Peyer's patch (tissue), 4 donors: ENCODE measurements around the gene PDGFB. TPM values are rescaled to one million over a fixed set of nuclear protein-coding genes. Genes with fewer than 3 reads are reported as not detected.
A peak's percentile ranks its signal among the peaks of the same experiment; 100 is the strongest.

Source experiments
- DNase-seq, 3 donors: peaks; one replicate each; pipeline ENCODE4 v3.0.0-alpha.2; 2017 to 2019
- H3K27ac ChIP-seq, 4 donors: fragments of 200-600 bp; sonication (generic); one replicate each; pipeline ENCODE4 v1.5.1; 2016 to 2019
- H3K27me3 ChIP-seq, 2 donors: fragments of 200-600 bp; sonication (generic); one replicate each; pipeline ENCODE4 v1.5.1; 2019
- H3K36me3 ChIP-seq, 3 donors: fragments of 200-600 bp; sonication (generic); one replicate each; pipeline ENCODE4 v1.5.1; 2016 to 2019
- H3K4me1 ChIP-seq, 4 donors: fragments of 200-600 bp; sonication (generic); one replicate each; pipeline ENCODE4 v1.5.1; 2016 to 2019
- H3K4me3 ChIP-seq, 4 donors: fragments of 200-600 bp; sonication (generic); 1 replicate in 3 of 4; 2 replicates in 1 of 4; pipeline ENCODE4 v1.5.1; 2016 to 2019; ENCODE audit warnings: mild to moderate bottlenecking in 1 of 4
- H3K9me3 ChIP-seq, 4 donors: fragments of 200-600 bp; sonication (generic); one replicate each; pipeline ENCODE4 v1.5.1; 2016 to 2019; ENCODE audit warnings: mild to moderate bottlenecking in 1 of 4
- CTCF ChIP-seq, 6 experiments: fragments of 450-650 bp in 4 of 6; fragments of 200-600 bp in 2 of 6; sonication (generic) in 1 of 6; IDR thresholded peaks; one replicate each; pipeline ENCODE4 v1.5.1; 2017 to 2019; ENCODE audit warnings: antibody characterized with exemption in 6 of 6, mild to moderate bottlenecking in 3 of 6, moderate library complexity in 1 of 6
- POLR2A ChIP-seq, 2 donors: fragments of 450-650 bp; IDR thresholded peaks; one replicate each; pipeline ENCODE4 v1.5.1; 2017; ENCODE audit warnings: antibody characterized with exemption in 2 of 2, mild to moderate bottlenecking in 2 of 2, moderate library complexity in 2 of 2
- total RNA-seq, 4 donors: library from RNA; depleted of rRNA; stranded (reverse); fragments of >200 nt; gene quantifications; one replicate each; pipeline ENCODE4 v1.1.0, GENCODE V29; 2016

Gene PDGFB
- total RNA-seq, 4 donors from 2014 or later, result 1.8 to 10.7 (median 3.8) TPM

DNA sequence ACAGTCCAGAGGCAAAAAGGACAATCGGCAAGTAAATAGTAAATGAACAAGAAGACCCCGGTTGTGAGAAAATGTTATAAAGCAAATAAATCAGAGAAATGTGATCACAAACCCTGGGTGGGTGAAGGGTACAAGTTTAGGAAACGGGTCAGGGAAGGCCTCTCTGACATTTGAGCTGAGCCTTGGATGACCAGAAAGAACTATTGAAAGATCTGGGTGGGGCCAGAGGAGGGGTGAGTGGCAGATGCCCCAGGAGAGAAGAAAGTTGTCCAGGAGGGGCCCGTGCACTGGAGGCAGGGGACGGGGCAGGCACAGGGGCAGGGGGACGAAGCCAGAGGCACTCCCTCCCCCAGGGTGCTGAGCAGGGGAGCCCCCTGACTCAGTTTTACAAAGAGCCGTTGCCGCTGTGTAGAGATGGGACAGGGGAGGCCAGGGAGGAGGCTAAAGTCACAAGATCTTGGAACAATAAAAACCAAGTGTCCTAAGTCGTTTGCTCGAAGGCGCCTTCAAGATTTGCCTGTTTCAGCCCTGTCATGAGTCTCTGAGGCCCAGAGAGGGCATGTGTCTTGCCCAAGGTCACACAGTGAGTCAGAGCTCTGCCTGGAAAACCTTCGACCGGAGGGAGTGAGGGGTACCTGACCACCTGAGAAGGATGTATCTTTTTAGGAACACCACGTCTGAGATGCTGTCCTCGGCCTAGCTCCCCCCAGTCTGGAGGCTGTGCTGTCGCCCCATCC, 10.8 kb upstream of the PDGFB start:
- Histone ChIP-seq H3K27ac (no peak overlapping the region), H3K36me3 (no peaks in the 10 kb centered on the region), H3K4me3 (no peak overlapping the region)

GRCh38 chr22:39254789-39255298, 10.1 kb upstream of the PDGFB start:
- no peaks in the 10 kb centered on the region for H3K9me3 ChIP-seq
- no peak for DNase-seq
- no peaks in the 10 kb centered on the region for H3K36me3 ChIP-seq
- no peak overlapping the region for H3K4me3 ChIP-seq
- H3K27me3 ChIP-seq, result peaks cover 0 to 3% of the 10 kb centered on the region in 2 donors
- H3K4me1 ChIP-seq, result peaks cover 0 to 22% (median 6%) of the 10 kb centered on the region in 4 donors
- H3K27ac ChIP-seq, result peak overlapping the region in 2 of 4 donors; percentile 10 to 39
- TF ChIP-seq CTCF (IDR thresholded peaks at IDR 0.05) (no peak), POLR2A (IDR thresholded peaks at IDR 0.05) (no peak)

More for the DNA sequence above, 10.8 kb upstream of the PDGFB start:
- no peak for TF ChIP-seq POLR2A (IDR thresholded peaks at IDR 0.05)
- no peak for TF ChIP-seq CTCF (IDR thresholded peaks at IDR 0.05)
- Histone ChIP-seq H3K9me3 (no peaks in the 10 kb centered on the region), H3K27me3 (peaks cover 0 to 3% of the 10 kb centered on the region in 2 donors), H3K4me1 (peaks cover 0 to 22% (median 6%) of the 10 kb centered on the region in 4 donors)
- no peak for DNase-seq

DNA sequence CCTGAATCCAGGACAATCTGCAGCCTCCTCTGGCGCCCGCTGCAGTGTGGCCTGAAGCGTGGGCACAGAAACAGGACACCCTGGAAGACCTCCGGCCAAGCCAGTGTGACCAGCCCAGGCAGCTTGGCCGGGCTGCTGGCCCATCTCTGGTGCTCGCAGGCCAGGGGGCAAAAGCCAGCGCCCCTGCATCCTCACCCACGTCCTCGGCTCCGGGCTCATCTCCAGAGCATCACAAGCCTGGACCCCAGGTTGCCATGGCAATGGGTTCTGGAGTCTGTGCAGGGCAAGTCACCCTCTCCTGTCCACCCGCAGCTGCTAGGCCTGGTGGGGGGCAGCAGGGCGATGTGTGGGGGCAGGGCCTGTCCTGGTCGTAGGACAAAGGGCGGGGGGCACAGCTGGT, 9.3 kb upstream of the PDGFB start:
- peaks cover 0 to 22% (median 6%) of the 10 kb centered on the region in 4 donors for H3K4me1 ChIP-seq
- peaks cover 0 to 3% of the 10 kb centered on the region in 2 donors for H3K27me3 ChIP-seq
- no peaks in the 10 kb centered on the region for H3K36me3 ChIP-seq
- H3K4me3 ChIP-seq, result no peak overlapping the region
- DNase-seq, result no peak
- H3K27ac ChIP-seq, result no peak overlapping the region
- TF ChIP-seq POLR2A (IDR thresholded peaks at IDR 0.05) (no peak), CTCF (IDR thresholded peaks at IDR 0.05) (no peak)
- no peaks in the 10 kb centered on the region for H3K9me3 ChIP-seq

DNA sequence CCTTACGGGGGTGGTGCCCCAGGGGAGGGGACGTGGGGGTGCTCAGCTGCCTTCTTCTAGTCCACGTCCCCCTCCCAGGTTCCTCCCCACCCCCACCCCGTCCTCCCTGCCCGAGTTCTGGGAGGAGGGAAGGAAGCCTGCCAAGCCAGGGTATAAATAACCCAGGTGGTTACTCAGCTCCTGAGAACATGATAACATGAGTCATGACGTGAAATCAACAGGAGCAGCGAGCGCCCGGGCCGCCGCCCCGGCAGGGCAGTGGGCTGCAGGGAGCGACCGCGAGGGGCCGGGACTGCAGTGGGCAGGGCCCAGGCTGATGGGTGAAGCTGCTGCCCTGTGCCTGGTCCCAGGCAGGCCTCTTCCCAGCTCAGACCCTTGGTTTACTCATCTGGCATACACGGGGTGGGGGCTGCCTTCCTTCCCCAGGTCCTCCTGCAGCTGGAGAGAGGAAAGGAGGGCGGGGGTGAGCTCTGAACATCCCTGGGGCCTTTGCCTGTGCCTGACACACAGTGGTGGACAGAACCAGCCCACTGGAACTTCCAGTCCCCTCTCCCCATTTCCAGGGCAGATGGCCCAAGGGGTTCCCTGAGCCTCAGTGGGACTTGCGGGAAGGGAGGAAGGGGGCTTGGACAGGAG, 8.8 kb upstream of the PDGFB start:
- TF ChIP-seq CTCF (IDR thresholded peaks at IDR 0.05), result no peak
- no peak for TF ChIP-seq POLR2A (IDR thresholded peaks at IDR 0.05)
- Histone ChIP-seq H3K4me1 (peaks cover 0 to 22% (median 6%) of the 10 kb centered on the region in 4 donors), H3K27me3 (peaks cover 0 to 3% of the 10 kb centered on the region in 2 donors), H3K27ac (peak overlapping the region in 1 of 4 donors; percentile 38), H3K4me3 (no peak overlapping the region), H3K36me3 (no peaks in the 10 kb centered on the region), H3K9me3 (no peaks in the 10 kb centered on the region)
- DNase-seq, result peak in 1 of 3 donors; percentile 68

DNA sequence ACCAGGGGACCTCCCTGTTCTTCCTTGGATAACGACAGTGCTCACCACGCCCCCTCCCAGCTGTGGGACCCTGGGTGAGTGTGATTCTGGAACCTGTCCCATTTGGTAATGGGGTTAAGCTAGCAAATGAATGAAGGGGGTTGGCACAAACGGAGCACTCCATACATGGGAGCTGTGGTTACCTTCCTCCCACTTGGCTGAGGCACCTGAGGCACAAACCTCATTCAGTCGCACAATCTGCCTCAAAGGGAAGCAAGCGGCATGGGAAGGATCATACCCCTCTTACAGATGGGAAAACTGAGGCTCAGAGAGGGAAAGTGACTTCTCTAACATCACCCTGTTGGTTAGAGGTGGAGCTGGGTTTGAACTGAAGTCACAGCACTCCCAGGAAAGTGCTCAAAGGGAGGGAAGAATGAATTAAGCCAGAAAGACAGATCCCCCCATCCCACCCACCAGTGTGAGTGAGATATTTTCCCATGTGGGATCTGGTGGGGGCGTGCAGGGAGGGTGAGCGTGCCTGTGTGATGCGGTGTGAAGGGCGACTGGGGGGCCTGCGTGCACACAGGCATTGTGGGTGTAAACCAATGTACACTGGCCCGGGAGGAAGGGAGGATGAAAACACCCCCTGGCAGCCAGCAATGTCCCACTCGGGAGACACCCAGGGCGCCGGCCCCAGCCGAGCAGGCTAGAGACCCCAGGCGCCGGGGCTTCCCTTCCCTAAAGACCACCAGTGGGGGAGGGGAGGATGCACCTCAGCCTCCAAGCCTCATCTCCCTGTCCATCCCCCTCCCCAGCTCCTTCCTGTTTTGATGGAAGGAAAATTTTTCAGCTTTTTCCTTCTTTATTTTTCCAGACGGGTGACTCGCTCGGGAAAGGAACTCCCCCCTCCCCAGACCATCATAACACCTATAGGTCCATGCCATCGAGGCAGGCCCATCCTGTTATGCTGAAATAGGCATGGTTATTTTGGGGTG, 8.0 kb upstream of the PDGFB start:
- no peak for TF ChIP-seq POLR2A (IDR thresholded peaks at IDR 0.05)
- no peak for TF ChIP-seq CTCF (IDR thresholded peaks at IDR 0.05)
- peak overlapping the region in 1 of 4 donors; percentile 38 for H3K27ac ChIP-seq
- peaks cover 0 to 3% of the 10 kb centered on the region in 2 donors for H3K27me3 ChIP-seq
- no peak overlapping the region for H3K4me3 ChIP-seq
- H3K4me1 ChIP-seq, result peaks cover 0 to 22% (median 6%) of the 10 kb centered on the region in 4 donors
- no peak for DNase-seq
- H3K36me3 ChIP-seq, result no peaks in the 10 kb centered on the region
- H3K9me3 ChIP-seq, result no peaks in the 10 kb centered on the region
